Fibroblast of lung (primary cell): ENCODE measurements around the gene OPTC.

Experiments used
- EZH2 ChIP-seq: IDR thresholded peaks from 2 replicates; pipeline ENCODE4 v1.5.1; 2012; ENCODE audit warnings: low read length, control low read depth, mild to moderate bottlenecking; ENCODE audit errors: missing control alignments
- TF ChIP-seq, protein P1 (sequence below), 2 donors: IDR thresholded peaks in 1 of 2; conservative IDR thresholded peaks in 1 of 2; 1 replicate in 1 of 2; 2 replicates in 1 of 2; pipeline ENCODE4 v1.5.1; 2011 to 2012; ENCODE audit warnings: low read length in 2 of 2, control low read depth in 1 of 2, inconsistent platforms in 1 of 2, low read depth in 1 of 2, mild to moderate bottlenecking in 1 of 2

DNA sequence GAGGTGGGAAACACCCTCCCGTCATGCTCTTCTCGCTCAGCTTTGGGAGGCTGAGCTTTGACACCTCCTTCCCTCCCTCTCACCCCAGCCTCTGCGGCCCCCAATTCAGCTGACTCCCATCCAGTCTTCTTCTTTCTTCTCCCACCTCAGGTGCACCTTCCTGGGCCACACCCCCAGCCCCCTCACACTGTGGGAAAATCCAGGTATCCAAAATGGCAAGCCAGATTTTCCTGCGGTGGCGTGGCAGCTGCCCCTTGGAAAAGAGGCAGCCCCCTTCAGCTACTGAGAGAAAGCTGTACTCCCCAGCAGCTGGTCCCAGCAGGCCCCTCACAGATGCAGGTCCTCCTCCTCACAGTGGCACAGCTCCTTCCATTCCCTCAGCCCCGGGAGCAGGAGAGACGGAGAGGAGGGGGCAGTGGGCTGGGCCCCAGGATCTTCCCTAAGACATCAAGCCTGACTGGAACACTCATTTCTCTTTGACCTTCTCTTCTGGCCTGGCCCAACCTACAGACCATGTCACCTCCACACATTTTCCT, 61.6 kb downstream of the OPTC start:
- TF ChIP-seq, protein P1, sequence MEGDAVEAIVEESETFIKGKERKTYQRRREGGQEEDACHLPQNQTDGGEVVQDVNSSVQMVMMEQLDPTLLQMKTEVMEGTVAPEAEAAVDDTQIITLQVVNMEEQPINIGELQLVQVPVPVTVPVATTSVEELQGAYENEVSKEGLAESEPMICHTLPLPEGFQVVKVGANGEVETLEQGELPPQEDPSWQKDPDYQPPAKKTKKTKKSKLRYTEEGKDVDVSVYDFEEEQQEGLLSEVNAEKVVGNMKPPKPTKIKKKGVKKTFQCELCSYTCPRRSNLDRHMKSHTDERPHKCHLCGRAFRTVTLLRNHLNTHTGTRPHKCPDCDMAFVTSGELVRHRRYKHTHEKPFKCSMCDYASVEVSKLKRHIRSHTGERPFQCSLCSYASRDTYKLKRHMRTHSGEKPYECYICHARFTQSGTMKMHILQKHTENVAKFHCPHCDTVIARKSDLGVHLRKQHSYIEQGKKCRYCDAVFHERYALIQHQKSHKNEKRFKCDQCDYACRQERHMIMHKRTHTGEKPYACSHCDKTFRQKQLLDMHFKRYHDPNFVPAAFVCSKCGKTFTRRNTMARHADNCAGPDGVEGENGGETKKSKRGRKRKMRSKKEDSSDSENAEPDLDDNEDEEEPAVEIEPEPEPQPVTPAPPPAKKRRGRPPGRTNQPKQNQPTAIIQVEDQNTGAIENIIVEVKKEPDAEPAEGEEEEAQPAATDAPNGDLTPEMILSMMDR (conservative IDR thresholded peaks at IDR 0.05 in 1 of 2, IDR thresholded peaks at IDR 0.05 in 1 of 2; ENCODE audit: low read depth in 1 of 2, low read length in 2 of 2): no peak
- no peak for TF ChIP-seq EZH2
